ENCODE data around the gene SDC4.

GRCh38 chr20:45368221-45368980 lies 20.2 kb upstream of the SDC4 start:
- TF ChIP-seq POLR2A (IDR thresholded peaks at IDR 0.05) (no peak), POLR2AphosphoS5 (IDR thresholded peaks at IDR 0.05) (peak in 1 of 3 donors; percentile 45)
- TF ChIP-seq, protein P1, sequence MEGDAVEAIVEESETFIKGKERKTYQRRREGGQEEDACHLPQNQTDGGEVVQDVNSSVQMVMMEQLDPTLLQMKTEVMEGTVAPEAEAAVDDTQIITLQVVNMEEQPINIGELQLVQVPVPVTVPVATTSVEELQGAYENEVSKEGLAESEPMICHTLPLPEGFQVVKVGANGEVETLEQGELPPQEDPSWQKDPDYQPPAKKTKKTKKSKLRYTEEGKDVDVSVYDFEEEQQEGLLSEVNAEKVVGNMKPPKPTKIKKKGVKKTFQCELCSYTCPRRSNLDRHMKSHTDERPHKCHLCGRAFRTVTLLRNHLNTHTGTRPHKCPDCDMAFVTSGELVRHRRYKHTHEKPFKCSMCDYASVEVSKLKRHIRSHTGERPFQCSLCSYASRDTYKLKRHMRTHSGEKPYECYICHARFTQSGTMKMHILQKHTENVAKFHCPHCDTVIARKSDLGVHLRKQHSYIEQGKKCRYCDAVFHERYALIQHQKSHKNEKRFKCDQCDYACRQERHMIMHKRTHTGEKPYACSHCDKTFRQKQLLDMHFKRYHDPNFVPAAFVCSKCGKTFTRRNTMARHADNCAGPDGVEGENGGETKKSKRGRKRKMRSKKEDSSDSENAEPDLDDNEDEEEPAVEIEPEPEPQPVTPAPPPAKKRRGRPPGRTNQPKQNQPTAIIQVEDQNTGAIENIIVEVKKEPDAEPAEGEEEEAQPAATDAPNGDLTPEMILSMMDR (IDR thresholded peaks at IDR 0.05), result no peak
